WI38 (cell line): ENCODE data around the gene PTPRT.

Experiments
- H3K4me3 ChIP-seq: 2 replicates; pipeline ENCODE4 v1.5.1; 2011; ENCODE audit warnings: low read depth, mild to moderate bottlenecking, control low read depth, low read length
- CTCF ChIP-seq: IDR thresholded peaks from 2 replicates; pipeline ENCODE4 v1.5.1; 2012; ENCODE audit warnings: low read depth, mild to moderate bottlenecking, control low read depth, low read length

PTPRT gene

GRCh38 chr20:42961771-42962170 is 227.9 kb downstream of the PTPRT start:
- TF ChIP-seq CTCF = no peak
- no peak overlapping the region for H3K4me3 ChIP-seq

GRCh38 chr20:42959996-42960395 is 229.7 kb downstream of the PTPRT start:
- no peak for TF ChIP-seq CTCF
- H3K4me3 ChIP-seq = no peak overlapping the region

DNA sequence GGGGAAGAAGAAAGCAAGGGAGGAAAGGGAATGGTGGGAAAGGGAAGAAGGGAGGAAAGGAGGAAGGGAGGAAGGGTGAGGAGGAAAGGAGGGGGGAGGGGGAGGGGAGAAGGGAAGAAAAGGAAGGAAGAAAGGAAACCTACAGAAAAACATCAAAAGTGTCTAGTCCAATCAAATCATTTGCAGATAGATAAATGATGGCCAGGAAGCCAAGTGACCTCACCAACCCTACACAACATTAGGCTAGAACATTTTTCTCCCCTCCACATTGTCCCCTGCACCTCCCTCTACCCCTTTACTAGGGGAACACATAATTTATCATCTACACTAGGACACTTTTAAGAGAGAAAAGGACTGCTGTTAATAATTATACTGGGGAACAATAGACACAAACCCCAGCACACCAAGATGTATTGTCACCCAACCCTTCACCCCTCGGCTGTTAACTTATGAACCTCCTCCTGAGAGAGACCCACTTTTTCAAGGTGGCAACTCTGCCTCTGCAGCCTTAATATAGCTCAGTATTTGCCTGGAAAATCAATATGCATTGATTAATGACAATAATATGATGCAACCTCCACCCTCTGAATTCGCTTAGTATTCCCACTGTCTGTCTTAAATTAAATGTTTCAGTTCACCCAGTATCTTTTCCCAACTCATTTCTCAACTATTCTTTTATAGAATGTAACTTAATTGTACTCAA is 231.2 kb downstream of the PTPRT start:
- TF ChIP-seq CTCF = no peak
- H3K4me3 ChIP-seq = no peak overlapping the region

GRCh38 chr20:42957704-42958095 is 232.0 kb downstream of the PTPRT start:
- no peak for TF ChIP-seq CTCF
- H3K4me3 ChIP-seq = no peak overlapping the region

GRCh38 chr20:42957018-42957703 is 232.5 kb downstream of the PTPRT start:
- no peak for TF ChIP-seq CTCF
- H3K4me3 ChIP-seq = no peak overlapping the region

- TF ChIP-seq CTCF = no peak
- H3K4me3 ChIP-seq = no peak overlapping the region
Measured at GRCh38 chr20:42955713-42956112, 234.0 kb downstream of the PTPRT start.

DNA sequence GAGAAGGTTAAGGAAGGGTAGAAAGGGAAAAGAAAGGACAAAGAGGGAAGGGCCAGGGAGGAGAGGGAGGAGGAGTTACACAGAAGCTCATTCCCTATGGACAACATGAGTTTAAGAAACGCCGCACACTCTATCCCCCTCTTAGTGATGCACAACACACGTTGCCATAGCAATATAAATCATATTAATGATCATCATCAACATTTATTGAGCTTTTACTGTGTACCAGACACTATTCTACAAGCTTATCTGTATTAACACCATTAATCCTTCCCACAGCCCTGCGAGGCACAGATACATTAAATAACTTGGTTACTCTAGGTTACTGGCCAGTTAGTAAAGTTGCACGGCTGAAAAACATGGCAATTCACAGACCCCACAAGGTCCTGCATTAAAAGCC is 234.8 kb downstream of the PTPRT start:
- H3K4me3 ChIP-seq = no peak overlapping the region
- no peak for TF ChIP-seq CTCF
